GM18507 (cell line): Measurements from ENCODE around the gene FAM114A2.
"Not testable (repeated sequence)": the region's sequence is repeated elsewhere in the genome, so short reads cannot be mapped to it uniquely, and the experiment has no call there.

ENCODE experiments used
- DNase-seq: peaks from one replicate; pipeline ENCODE4 v3.0.0; 2011; ENCODE audit warnings: low read depth; ENCODE audit not compliant: insufficient read length; ENCODE audit errors: extremely low spot score
- FAIRE-seq: peaks from 2 replicates; lab custom pipeline; 2011; peaks lifted over from hg19 to GRCh38; lab: Jason Lieb, UNC

Gene FAM114A2

DNA sequence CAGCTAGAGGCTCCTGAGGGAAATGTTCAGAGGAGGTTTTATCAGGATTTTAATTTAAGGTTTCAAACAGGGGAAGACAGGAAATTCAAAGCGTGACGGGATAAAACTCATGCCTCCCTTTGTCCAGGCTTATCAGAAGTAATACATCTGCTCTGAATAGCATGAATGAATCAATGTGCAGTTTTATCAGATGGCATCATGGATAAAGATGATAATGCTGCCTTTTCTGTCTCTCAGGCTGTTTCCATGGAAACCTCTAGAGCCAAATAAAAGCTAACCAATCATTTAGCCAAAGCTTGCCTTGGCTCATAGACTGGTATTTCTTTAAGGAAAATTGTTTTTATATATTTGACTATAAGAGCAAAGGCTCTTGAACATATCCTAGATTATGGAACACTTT, 16.5 kb upstream of the FAM114A2 start:
- no peak for DNase-seq
- FAIRE-seq = no peak

DNA sequence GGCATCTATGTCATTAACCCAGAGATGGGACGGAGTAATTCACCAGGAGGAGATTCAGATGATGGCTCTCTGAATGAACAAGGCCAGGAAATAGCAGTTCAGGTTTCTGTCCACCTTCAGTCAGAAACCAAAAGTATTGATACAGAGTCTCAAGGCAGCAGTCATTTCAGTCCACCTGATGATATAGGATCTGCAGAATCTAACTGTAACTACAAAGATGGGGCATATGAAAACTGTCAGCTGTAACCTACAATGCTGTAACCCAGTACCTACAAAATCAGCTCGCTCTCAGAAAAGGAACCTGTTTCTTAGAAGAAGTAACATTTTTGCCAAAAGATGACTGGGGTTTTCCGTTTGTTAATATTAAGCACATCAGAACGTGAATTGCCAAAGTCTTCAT, 14.8 kb upstream of the FAM114A2 start:
- FAIRE-seq (no peak), DNase-seq (no peak)

DNA sequence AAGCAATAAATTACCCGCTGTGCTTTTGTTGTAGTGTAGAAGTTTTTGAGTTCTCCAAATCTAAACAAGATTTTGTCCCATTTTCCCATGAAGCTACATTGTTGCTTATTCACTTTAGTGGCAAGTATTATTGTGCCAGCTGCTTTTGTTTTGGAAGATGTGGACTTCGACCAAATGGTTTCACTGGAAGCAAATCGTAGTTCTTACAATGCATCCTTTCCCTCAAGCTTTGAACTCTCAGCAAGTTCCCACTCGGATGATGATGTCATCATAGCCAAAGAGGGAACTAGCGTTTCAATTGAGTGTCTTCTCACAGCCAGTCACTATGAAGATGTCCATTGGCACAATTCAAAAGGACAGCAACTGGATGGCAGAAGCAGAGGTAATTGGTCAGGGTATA, 10.9 kb upstream of the FAM114A2 start:
- no peak for DNase-seq
- no peak for FAIRE-seq

GRCh38 chr5:154047324-154047723, 8.6 kb upstream of the FAM114A2 start:
- FAIRE-seq (peak; percentile 24), DNase-seq (no peak)

GRCh38 chr5:154046486-154046885, 7.8 kb upstream of the FAM114A2 start:
- no peak for DNase-seq
- no peak for FAIRE-seq

DNA sequence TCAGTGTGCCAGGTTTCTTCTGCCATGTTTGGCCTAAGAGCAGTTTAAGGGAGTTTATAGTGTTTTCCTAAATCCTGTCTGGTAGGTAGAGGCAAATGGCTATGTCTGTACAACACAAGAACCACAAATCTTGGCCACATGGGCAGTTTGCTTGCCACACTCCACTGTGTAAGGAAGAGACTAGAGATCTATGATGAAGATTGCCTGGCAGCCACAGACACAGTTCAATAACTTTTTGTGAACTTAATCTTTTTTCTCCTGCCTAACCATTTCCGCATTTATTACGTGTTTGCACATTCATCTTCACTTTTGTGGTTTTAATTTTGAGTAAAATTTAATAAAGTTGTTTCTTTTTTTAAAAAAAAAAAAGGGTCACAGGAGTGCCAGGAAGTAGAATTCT, 5.9 kb upstream of the FAM114A2 start:
- FAIRE-seq = no peak

DNA sequence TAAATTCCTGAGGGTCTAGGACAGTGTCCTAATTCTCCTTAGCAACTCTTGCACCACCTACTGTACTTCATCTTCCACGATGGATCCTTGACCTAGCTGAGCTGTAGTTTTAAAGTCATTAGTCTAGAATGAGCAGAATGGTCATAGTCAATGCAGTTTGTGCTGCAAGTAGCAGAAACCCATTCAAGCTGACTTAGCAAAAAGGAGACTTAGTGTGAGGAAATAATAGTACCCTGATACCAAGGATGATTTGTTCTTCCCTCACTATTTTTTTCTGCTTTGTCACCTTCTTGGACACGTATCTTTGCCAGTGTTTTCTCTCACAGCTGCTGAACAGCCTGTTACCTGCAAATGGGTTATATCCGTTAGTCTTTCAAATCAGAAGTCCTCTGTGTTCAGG, 5.4 kb upstream of the FAM114A2 start:
- DNase-seq = no peak
- FAIRE-seq = no peak

More for the DNA sequence above, 5.9 kb upstream of the FAM114A2 start:
- DNase-seq = no peak

DNA sequence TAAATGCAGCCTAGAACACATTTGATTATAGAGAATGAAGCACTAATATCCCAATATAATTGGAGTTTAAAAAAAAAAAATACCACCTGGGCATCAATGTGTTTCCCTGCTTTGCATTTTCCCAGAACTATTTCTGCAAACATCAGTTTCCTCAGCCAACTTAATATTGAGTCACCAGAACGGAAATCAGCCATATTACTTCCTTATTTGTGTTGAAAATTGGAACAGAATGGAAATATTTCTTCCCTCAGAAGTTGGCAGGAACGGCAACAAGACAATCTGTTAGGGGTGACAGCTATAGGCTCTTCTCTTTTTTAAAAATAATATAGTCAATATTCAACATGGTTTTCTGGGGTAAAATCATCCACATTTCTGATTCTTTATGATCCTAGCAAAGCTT, 4.1 kb upstream of the FAM114A2 start:
- DNase-seq = no peak
- no peak for FAIRE-seq

GRCh38 chr5:154039458-154039829, 734 bp upstream of the FAM114A2 start:
- FAIRE-seq = peak; percentile 45

DNA sequence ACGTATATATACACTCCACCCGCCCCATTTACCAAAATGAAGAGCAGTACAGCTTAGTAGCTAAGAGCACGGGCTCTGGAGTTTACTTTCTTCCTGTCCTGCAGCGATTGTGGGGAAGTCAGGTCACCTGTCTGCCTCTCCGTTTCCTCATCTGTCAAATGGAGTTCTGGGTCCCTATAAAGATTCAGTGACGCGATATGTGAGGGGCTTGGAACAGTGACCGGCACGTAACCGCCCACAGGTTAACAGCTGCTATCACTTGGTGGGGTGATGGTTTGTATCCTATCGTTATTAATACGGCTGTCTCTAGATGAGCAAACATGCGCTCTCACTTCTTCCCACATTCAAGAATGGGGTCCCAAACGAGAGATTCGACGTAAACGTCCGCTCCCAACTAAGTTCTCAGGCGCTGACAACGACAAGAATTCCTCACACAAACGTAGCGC, 426 bp downstream of the FAM114A2 start:
- FAIRE-seq (no peak), DNase-seq (peak; percentile 35)

More at GRCh38 chr5:154039458-154039829, 734 bp upstream of the FAM114A2 start:
- DNase-seq = no peak

DNA sequence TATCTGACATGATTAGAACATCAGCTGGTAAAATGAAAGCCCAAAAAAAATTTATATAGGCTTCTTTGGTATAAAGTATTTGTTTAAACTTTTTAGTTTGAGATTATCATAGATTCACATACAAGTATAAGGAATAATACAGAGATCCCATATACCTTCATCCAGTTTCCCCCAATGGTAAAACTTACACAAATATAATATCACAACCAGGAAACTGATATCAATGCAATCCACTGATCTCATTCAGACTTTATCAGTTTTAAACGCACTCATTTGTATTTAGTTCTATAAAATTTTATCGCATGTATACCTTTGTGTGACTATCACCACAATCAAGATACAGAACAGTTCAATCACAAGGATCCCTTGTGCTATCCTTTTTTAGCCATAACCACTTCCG, 3.8 kb downstream of the FAM114A2 start:
- FAIRE-seq (no peak), DNase-seq (no peak)

DNA sequence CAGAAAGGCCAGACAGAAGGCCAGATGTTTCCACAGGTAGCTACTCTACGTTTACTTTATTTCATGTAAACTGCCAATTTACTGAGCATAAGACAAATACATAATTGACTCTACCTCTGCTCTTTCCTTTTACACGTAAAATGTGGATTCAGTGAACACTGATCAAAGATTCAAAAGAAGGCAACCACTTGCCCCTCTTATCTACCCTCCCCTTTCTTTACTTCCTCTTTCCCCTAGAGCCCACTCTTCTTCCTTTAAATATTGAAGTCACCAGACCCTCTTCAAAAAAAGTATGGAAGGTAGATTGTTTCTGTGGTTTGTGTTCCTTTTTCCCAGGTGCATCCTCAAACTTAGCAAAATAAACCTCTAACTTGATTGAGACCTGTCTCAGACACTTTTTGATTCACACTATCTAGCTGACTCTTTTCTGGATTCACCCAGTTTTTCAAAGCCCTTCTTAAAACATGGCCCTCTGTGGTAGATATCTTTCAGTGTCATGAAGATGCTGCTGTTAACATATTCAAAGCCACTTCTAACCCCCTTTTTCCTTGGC, 6.7 kb downstream of the FAM114A2 start:
- FAIRE-seq (no peak), DNase-seq (no peak)

DNA sequence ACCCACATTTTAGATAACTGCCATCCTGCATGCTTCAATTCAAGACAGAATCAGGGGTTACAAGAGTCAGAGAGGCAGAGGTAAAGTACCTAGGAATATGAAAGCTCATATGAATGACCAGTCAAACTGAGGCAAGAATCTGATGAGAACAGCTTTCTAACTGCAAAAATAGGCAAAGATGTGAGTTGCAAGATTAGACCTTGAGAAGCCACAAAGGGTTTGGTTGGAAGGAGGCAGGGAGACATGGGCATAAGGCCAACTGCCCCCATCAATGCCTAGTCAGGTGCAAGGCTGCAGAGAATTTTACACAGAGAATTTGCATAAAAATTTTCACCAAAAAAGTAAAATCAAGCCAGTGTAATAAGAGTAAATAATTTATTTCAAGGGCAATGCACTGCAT, 12.8 kb downstream of the FAM114A2 start:
- no peak for DNase-seq
- no peak for FAIRE-seq

DNA sequence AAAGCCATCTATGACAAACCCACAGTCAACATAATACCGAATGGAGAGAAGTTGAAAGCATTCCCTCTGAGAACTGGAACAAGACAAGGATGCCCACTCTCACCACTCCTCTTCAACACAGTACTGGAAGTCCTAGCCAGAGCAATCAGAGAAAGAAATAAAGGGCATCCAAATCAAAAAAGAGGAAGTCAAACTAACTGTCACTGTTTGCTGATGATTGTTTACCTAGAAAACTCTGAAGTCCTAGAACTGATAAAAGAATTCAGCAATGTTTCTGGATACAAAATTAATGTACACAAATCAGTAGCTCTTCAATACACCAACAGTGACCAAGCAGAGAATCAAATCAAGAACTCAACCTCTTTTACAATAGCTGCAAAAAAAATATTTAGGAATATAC, 19.8 kb downstream of the FAM114A2 start:
- not testable (repeated sequence) for DNase-seq, FAIRE-seq

- no peak for DNase-seq
- no peak for FAIRE-seq
Observed at GRCh38 chr5:154015071-154015693, 23.5 kb downstream of the FAM114A2 start.

GRCh38 chr5:154010660-154011059, 28.1 kb downstream of the FAM114A2 start:
- DNase-seq (no peak), FAIRE-seq (no peak)

DNA sequence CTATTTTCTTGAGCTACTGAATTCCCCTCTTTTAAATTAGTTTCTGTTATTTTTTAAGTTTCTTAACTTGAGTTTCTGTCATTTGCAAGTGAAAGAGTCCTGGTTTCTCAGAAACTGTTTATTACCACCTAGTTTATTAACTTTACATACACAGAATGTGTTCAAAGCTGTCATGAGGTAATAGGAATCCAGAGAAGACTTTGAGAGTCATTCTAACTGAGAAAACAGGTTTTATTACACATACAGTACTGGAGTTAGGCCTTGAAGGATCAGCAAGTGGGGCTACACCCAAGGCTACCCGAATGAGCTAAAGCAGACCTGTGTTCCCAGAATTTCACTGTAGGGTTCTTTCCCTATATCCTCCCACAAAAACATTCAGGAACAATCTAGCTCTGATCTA, 33.1 kb downstream of the FAM114A2 start:
- no peak for FAIRE-seq
- no peak for DNase-seq

DNA sequence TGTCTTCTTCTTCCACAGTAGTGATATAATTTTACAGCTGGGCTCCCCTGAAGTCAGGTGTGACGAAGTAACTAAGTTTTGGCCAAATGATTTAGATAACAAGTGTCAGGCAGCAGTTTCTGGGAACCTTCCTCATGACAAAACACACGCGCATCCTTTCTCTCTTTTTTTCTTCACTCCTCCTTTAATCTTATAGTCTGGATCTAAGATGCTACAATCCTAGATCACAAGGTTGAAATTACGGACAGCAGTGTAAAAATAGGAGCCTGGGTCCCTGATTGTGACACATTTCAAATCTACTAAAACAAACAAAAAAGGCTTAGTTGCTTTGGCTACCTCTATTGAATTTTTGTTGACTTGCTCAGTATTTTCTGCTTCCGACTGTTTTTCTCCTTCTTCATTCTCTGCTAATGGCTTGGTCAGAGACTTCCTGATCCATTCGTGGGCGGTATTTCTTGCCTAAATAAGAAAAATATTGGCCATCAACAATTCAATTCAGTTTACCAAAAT, 36.1 kb downstream of the FAM114A2 start:
- DNase-seq (no peak), FAIRE-seq (no peak)

GRCh38 chr5:154002093-154002492, 36.6 kb downstream of the FAM114A2 start:
- no peak for FAIRE-seq

DNA sequence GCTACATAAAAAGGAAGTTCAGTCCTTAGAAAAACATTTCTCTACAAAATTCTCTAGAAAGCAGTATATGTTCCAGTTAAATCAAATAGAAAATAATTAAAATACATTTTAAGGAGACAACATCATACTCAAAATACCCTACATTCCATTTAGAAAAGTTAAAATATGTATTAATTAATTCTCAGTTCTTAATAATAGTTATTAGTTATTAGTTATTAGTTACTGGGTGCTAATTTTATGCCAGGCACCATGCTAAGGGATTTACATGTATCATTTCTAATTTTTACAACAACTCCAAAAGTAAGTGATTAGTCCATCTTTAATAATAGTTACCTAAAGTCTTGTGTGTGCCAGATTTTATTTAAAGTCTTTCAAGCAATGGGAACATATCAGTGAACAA, 38.0 kb downstream of the FAM114A2 start:
- FAIRE-seq (no peak), DNase-seq (no peak)

More at GRCh38 chr5:154002093-154002492, 36.6 kb downstream of the FAM114A2 start:
- DNase-seq = no peak

DNA sequence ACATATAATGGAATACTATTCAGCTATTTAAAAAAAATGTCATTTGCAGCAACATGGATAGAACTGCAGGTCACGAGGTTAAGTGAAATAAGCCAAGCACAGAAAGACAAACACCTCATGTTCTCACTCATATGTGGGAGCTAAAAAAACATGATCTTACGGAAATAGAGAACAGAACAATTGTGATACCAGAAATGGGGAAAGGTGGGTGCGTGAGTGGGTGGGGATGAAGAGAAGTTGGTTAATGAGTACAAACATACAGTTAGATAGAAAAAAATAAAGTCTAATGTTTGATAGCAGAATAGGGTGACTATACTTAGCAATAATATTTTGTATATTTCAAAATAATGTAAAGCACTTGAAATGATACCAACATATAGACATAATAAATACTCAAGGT, 38.7 kb downstream of the FAM114A2 start:
- no peak for FAIRE-seq
- no peak for DNase-seq
